DND-41 (cell line): ENCODE data around the gene IL10RA.

Source experiments
- ATAC-seq: fragments of 200-7000 bp; cut with Tn5 transposase; 3 replicates; pipeline ENCODE4 v1.9.1; 2021; ENCODE audit warnings: low read depth; ENCODE audit not compliant: insufficient read depth
- DNase-seq: peaks from one replicate; pipeline ENCODE4 v3.0.0-alpha.2; 2020
- H2AFZ ChIP-seq: 2 replicates; pipeline ENCODE4 v1.6.0; 2012; ENCODE audit warnings: low read depth, low read length
- H3K27ac ChIP-seq: 2 replicates; pipeline ENCODE4 v1.5.1; 2012; ENCODE audit warnings: low read length, inconsistent platforms
- H3K27me3 ChIP-seq: fragments of 200-600 bp; sonication (generic); 2 replicates; pipeline ENCODE4 v1.6.0; 2012; ENCODE audit warnings: low read length, mild to moderate bottlenecking, inconsistent platforms; ENCODE audit not compliant: insufficient read depth, poor library complexity
- H3K36me3 ChIP-seq: 2 replicates; pipeline ENCODE4 v1.5.1; 2012; ENCODE audit warnings: low read length, inconsistent platforms; ENCODE audit not compliant: insufficient read depth
- H3K4me1 ChIP-seq: 2 replicates; pipeline ENCODE4 v1.5.1; 2012; ENCODE audit warnings: mild to moderate bottlenecking, low read length; ENCODE audit not compliant: insufficient read depth
- H3K4me2 ChIP-seq: 2 replicates; pipeline ENCODE4 v1.6.0; 2012; ENCODE audit warnings: mild to moderate bottlenecking, moderate library complexity, low read length, inconsistent platforms; ENCODE audit not compliant: insufficient read depth
- H3K4me3 ChIP-seq, 2 experiments: fragments of 200-600 bp in 1 of 2; shearing (Covaris generic) in 1 of 2; 2 replicates each; pipeline ENCODE4 v1.5.1; 2012 to 2016; ENCODE audit warnings: inconsistent platforms in 2 of 2, low read length in 2 of 2, mild to moderate bottlenecking in 2 of 2, low read depth in 1 of 2, moderate library complexity in 1 of 2
- H3K79me2 ChIP-seq: 2 replicates; pipeline ENCODE4 v1.6.0; 2012; ENCODE audit warnings: low read length, inconsistent platforms; ENCODE audit not compliant: insufficient read depth
- H3K9ac ChIP-seq: 2 replicates; pipeline ENCODE4 v1.6.0; 2012; ENCODE audit warnings: low read depth, mild to moderate bottlenecking, inconsistent platforms, low read length, moderate library complexity
- H3K9me3 ChIP-seq: 2 replicates; pipeline ENCODE4 v1.5.1; 2012; ENCODE audit warnings: low read length, moderate library complexity, mild to moderate bottlenecking, inconsistent platforms; ENCODE audit not compliant: insufficient read depth, severe bottlenecking
- H4K20me1 ChIP-seq: 2 replicates; pipeline ENCODE4 v1.6.0; 2012; ENCODE audit warnings: low read length; ENCODE audit not compliant: insufficient read depth
- CTCF ChIP-seq: IDR thresholded peaks from 2 replicates; pipeline ENCODE4 v1.5.1; 2012; ENCODE audit warnings: borderline replicate concordance, low read length, moderate library complexity, mild to moderate bottlenecking; ENCODE audit not compliant: poor library complexity, severe bottlenecking; ENCODE audit errors: extremely low read depth
- EZH2 ChIP-seq: IDR thresholded peaks from 3 replicates; pipeline ENCODE4 v1.6.1; 2012; ENCODE audit warnings: borderline replicate concordance, low read depth, mild to moderate bottlenecking, moderate library complexity, low read length, inconsistent platforms; ENCODE audit not compliant: severe bottlenecking

Gene IL10RA

GRCh38 chr11:118017631-118018315, 31.6 kb downstream of the IL10RA start:
- no peak for TF ChIP-seq CTCF
- TF ChIP-seq EZH2: no peak
- no peaks in the 10 kb centered on the region for H3K27me3 ChIP-seq
- H3K27ac ChIP-seq: no peak overlapping the region
- no peak for ATAC-seq
- H3K4me2 ChIP-seq: no peak overlapping the region
- no peaks in the 10 kb centered on the region for H3K4me1 ChIP-seq
- no peaks in the 10 kb centered on the region for H3K79me2 ChIP-seq
- H3K36me3 ChIP-seq: no peaks in the 10 kb centered on the region
- no peak overlapping the region for H3K4me3 ChIP-seq
- DNase-seq: no peak
- no peak overlapping the region for H3K9ac ChIP-seq
- no peaks in the 10 kb centered on the region for H4K20me1 ChIP-seq
- no peak overlapping the region for H2AFZ ChIP-seq
- peaks cover 12% of the 10 kb centered on the region for H3K9me3 ChIP-seq

- H4K20me1 ChIP-seq: no peaks in the 10 kb centered on the region
- peaks cover 12% of the 10 kb centered on the region for H3K9me3 ChIP-seq
- no peaks in the 10 kb centered on the region for H3K79me2 ChIP-seq
- no peaks in the 10 kb centered on the region for H3K4me1 ChIP-seq
- no peak overlapping the region for H3K4me2 ChIP-seq
- no peaks in the 10 kb centered on the region for H3K36me3 ChIP-seq
- DNase-seq (no peak), ATAC-seq (no peak)
- TF ChIP-seq CTCF (no peak), EZH2 (no peak)
- H2AFZ ChIP-seq: no peak overlapping the region
- H3K27ac ChIP-seq: no peak overlapping the region
- no peak overlapping the region for H3K9ac ChIP-seq
- no peaks in the 10 kb centered on the region for H3K27me3 ChIP-seq
- H3K4me3 ChIP-seq: no peak overlapping the region
Observed at GRCh38 chr11:118018401-118018800, 32.2 kb downstream of the IL10RA start.

GRCh38 chr11:118021146-118021545, 35.0 kb downstream of the IL10RA start:
- no peak for ATAC-seq
- no peak for TF ChIP-seq EZH2
- TF ChIP-seq CTCF: no peak
- no peak overlapping the region for H2AFZ ChIP-seq

More at GRCh38 chr11:118021146-118021545, 35.0 kb downstream of the IL10RA start:
- no peak for DNase-seq
- Histone ChIP-seq H3K4me3 (no peak overlapping the region), H3K4me1 (no peaks in the 10 kb centered on the region), H3K27ac (no peak overlapping the region), H3K9ac (no peak overlapping the region), H3K79me2 (no peaks in the 10 kb centered on the region), H3K4me2 (no peak overlapping the region), H4K20me1 (no peaks in the 10 kb centered on the region), H3K9me3 (peaks cover 12% of the 10 kb centered on the region), H3K27me3 (no peaks in the 10 kb centered on the region), H3K36me3 (no peaks in the 10 kb centered on the region)
